NCI-H1694 (cell line): ENCODE results near the gene DNAJB12.
"Not testable (repeated sequence)": the region's sequence is repeated elsewhere in the genome, so short reads cannot be mapped to it uniquely, and the experiment has no call there.

Experiments used
- DNase-seq: peaks from one replicate; lab custom pipeline; 2025; lab: John Stamatoyannopoulos, UW

DNAJB12 gene

DNA sequence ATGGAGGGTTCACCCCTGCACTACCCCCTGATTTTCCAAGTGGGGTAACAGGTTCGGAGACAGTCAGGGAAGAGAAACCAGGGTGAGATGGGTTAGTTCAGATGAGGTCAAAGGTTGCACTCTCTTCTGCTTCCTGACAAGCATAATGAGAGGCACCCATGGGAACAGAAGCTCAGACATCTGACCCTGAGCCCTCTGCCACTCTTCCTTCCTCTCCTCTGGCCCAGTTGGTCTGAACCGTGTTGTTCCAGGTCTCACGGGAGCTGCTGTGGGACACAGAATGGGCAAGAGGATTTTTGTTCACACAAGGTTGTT is 38.4 kb downstream of the DNAJB12 start:
- DNase-seq: no peak

GRCh38 chr10:72315611-72316385 is 38.9 kb downstream of the DNAJB12 start:
- DNase-seq: no peak

DNA sequence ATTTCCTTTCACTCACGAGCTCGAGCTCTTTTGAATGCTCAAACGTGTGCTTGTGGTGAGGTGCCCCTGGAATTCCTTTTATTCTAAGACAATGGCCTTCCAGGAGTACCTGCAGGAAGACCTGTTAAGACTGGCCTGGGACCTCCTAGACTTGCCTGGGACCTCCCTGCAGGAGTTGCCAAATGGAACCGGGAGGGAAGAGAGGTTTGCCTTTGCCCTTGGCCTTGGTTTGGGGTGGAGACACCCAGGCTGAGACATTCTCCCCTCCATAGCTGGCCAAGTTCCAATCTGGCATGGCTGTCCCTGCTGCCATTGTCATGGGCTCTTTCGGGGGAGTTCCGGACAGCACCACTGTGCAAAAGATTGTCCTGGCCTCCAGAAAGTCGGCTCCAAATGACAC is 39.7 kb downstream of the DNAJB12 start:
- no peak for DNase-seq

GRCh38 chr10:72314263-72314662 is 40.5 kb downstream of the DNAJB12 start:
- DNase-seq: no peak

DNA sequence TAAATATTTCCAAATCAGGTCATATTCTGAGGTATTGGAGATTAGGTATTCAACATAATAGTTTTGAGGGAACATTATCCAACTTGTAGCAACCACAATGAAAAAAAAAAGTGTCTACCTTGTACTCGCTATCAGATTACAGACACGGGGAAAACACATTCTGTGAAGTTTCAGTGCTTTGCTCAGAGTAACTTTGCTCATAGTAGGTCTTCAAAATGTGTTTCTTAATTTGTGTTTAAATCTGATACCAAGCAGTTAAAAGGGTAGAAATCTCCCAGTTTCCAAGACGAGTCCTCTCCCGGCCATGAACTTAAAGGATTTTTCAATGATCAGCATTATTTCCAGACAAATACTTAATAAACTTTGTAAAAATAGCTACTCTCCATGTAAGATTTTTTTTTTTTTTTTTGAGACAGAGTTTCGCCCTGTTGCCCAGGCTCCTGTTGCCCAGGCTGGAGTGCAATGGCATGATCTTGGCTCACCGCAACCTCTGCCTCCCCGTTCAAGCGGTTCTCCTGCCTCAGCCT is 41.8 kb downstream of the DNAJB12 start:
- DNase-seq: no peak

DNA sequence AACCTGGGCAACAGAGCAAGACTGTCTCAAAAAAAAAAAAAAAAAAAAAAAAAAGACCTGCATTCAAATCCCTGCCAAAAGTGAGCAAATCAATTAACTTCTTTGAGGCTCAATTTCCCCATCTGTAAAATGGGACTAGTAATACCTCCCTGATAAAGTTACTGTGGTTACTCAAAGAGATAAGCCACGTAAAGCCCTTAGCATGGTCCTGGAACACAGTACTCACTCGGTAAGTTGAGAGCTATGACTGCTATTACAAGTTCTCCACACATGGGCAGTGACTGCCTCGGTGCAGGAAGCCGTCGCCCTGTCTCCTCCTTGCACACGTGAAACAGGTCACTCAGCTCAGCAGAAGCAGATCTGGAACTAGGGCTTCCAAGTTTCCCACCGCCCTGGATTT is 43.1 kb downstream of the DNAJB12 start:
- DNase-seq: no peak

GRCh38 chr10:72310636-72311035 is 44.1 kb downstream of the DNAJB12 start:
- DNase-seq: no peak

DNA sequence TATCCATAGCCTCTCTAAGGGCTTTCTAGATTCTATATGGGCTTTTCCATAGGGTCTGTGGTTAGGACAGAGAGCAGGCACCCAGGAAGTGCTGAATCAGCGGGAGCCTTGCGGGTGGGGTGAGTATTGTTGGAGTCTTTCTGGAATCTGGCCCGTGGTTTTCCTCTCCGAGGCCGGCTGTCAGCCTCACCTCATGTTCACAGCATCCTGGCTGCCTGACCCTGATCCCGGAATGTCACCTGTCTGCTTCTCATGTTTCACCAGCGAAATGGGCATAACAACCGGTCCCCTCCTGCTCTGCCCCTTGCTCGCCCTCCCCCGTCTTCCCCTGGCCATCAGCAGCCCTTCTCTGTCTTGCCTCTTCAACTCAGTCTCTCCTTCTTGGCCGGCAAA is 44.5 kb downstream of the DNAJB12 start:
- DNase-seq: no peak

- DNase-seq: peak; percentile 63
Measured at GRCh38 chr10:72309290-72310240, 45.2 kb downstream of the DNAJB12 start.

GRCh38 chr10:72308320-72308987 is 46.3 kb downstream of the DNAJB12 start:
- DNase-seq: no peak

DNA sequence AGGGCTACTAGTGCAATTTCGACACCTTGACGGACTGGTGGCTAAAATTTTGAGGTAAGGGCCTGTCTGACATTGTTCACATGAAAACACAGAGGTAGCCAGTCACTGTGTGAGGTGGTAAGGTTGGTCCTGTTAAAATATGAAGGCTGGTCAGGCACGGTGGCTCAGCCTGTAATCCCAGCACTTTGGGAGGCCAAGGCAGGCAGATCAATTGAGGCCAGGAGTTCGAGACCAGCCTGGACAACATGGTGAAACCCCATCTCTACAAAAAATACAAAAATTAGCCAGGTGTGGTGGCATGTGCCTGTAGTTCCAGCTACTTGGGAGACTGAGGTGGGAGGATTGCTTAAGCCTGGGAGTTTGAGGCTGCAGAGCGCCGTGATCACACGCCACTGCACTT is 47.0 kb downstream of the DNAJB12 start:
- DNase-seq: not testable (repeated sequence)

GRCh38 chr10:72306215-72306760 is 48.4 kb downstream of the DNAJB12 start:
- DNase-seq: no peak

DNA sequence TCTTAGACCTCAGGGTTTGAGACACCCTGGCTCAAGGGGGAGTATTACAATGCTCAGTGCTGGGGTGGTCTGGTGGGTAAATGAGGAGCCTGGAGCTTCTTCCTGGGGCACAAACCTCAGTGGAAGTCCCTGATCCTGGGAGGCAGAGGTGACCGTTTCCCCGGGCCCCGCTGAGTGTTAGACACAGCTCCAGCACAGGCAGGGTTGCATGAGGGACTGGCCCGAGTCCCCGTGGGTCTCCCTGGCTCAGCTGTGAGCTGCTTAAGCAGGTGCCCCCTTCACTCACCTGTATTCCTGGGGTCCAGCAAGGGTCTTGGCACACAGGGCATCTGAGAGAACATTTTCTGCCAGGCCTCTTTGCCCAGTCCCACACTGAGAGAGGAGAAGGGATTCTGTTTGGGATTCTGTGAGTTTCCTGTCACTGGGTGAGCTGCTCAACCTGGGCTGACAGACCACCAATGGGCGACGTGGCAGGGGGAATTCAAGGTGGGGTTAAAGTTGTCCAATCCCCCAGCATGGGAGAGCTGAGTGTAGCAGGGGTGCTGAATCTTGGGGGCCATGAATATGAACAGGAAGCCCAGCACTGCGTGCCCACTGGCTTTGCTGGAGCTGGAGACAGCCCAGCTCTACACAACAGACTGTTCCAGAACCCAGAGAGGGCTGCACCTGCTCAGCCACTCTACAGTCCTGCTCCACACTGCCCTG is 51.1 kb downstream of the DNAJB12 start:
- DNase-seq: no peak

- DNase-seq: no peak
Measured at GRCh38 chr10:72298592-72299519, 55.9 kb downstream of the DNAJB12 start.

- peak; percentile 88 for DNase-seq
Measured at GRCh38 chr10:72297805-72298591, 56.7 kb downstream of the DNAJB12 start.

DNA sequence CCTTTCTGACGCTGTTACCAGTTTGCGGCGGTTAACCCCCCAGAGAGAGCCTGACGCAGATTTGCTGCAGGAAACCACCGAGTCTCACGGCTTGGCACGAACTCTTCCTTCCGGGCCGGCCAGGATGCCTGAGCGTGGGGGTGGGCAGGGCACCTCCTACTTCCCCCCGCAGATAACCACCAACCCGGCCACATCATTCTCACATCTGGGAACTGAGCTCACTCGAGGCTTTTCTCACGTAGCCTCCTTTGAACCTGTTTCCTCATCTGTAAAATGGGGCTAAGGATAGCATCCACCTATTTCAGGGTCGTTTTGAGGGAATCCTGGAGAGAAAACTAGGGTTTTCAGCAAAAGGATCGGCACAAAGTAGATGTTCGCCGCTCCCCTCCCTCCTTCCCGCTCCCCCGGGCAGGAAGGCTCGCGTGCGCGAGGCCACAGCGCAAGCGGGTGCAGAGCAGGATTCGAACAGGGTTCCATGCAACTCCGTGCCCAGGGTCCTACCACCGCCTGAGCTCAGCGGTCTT is 57.4 kb downstream of the DNAJB12 start:
- DNase-seq: no peak

DNA sequence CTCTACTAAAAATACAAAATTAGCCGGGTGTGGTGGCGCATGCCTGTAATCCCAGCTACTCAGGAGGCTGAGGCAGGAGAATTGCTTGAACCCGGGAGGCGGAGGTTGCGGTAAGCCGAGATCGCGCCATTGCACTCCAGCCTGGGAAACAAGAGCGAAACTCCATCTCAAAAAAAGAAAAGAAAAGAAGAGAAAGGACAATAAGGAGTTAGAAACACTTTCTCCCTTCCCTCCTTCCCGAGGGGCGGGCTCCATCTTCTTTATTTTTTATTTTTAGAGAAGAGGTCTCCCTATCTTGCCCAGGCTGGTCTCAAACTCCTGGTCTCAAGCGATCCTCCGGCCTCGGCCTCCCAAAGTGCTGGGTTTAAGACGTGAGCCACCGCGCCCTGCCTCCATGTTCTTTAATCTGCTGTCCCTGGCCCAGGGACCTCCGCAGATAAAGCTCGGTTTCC is 57.9 kb downstream of the DNAJB12 start:
- not testable (repeated sequence) for DNase-seq

DNA sequence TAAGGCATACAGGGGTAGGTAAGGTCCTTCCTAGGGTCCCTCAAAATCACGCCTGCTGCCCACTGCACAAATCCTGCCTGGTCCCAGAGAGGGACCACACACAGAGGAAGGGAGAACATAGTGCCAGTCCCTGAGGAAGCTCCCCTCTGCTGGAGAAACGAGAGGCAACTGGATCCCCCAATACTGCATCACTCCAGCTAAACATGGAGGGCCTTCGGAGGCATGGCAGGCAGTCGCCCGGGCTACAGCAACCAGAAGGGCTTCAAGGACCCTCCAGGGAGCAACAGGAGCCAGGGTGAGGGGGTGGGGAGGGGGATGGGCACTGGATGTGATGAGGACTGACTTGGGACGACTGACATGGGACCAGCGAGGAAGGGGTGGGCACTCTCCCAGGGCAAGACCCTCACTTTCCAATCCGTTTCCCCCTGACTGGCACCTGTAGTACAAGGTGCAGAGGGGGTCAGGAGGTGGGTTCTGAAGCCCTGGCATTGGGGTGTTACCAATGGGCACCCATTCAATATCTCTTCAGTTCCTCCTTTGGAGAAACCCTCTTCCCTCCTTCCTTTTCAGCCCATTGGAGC is 59.3 kb downstream of the DNAJB12 start:
- DNase-seq: no peak

DNA sequence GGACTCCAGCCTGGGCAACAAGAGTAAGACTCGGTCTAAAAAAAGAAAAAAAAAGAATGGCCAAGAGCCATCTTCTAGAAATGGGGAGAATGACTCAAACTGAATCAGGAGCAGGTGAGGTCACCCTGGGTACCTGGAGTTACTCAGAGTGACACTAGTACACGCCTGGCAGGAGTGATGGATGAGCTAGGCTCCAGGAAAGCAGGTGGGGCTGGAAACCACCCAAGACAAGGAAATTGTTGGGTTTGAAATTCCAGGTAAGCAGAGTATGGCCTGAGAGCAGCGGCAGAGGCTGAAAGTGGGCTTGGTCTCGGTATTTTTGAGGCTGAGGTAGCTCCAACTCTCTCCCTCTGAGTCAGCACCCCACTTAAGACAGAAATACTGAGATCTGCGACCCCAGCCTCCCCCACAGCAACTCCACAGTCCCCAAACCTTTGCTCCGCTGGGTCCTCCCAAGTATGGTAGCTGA is 62.5 kb downstream of the DNAJB12 start:
- no peak for DNase-seq
